ENCODE measurements around the gene PCSK6.

Gene PCSK6

DNA sequence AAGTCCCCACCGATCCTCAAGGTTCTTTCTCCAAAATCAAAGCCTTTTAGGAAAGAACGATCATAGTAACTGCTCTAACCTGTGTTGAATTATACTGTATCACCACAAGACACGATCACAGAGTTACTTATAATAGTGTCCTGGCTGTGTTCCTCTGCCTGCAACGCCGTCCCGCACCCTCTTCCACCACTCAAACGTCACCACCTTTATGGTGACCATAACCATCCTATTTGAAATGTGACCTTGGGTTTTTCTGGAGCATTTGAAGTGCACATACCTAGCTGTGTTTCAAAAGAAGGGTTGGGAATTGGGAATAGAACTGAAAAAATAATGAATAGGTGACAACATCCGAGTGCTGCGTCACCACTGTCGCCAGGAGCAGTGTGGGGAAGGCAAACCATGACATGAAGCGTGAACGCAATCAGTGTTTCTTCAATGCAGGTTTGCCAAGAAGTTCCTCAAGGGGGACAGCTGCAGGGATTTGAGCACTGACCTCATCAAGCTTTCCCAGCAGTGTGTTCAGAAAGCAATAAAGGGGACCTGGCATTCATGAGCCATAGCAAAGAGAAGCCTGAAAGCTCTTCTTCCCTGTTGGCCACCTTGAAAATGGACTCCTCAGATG lies 211.5 kb downstream of the PCSK6 start:
- DNase-seq (ENCODE audit: low spot score) = no peak
- TF ChIP-seq, protein P1, sequence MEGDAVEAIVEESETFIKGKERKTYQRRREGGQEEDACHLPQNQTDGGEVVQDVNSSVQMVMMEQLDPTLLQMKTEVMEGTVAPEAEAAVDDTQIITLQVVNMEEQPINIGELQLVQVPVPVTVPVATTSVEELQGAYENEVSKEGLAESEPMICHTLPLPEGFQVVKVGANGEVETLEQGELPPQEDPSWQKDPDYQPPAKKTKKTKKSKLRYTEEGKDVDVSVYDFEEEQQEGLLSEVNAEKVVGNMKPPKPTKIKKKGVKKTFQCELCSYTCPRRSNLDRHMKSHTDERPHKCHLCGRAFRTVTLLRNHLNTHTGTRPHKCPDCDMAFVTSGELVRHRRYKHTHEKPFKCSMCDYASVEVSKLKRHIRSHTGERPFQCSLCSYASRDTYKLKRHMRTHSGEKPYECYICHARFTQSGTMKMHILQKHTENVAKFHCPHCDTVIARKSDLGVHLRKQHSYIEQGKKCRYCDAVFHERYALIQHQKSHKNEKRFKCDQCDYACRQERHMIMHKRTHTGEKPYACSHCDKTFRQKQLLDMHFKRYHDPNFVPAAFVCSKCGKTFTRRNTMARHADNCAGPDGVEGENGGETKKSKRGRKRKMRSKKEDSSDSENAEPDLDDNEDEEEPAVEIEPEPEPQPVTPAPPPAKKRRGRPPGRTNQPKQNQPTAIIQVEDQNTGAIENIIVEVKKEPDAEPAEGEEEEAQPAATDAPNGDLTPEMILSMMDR (IDR thresholded peaks at IDR 0.05; ENCODE audit: extremely low read depth, missing control alignments) = no peak

DNA sequence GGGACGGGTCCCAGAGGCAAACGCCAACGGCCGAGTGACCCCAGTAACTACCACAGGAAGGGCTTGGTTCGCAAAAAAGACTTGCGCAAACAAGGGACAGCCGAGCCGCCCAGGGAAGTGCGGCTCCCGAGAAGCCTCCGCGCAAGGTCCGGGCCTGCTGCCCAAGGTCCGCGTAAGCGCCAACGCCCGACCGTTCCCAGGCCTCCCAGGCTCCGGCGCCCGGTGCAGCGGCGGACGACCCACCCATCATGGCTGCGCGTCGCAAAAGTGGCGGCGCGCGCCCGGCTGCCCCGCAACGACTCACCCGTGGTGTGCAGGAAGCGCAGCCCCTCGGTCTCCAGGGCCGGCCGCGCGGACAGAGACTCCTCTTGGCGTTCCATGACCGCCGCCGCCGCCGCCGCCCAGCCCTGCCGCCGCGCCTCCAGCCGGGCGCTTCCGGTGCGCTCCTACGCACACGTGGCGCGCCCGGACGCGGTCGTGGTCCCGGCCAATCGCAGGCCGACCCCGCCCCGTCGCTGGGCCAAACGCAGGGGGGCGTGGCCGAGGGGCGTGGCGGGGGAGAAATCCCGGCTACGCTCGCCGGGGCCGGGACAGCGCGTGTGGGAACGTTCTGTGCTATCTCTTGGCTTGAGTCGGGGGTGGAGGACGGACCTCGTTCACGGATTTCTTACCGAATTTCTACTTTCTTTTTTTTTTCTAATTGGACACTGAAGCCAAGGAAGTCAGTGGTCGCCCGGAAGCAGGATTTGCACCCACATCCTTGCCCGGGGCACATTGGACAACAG lies 212.3 kb downstream of the PCSK6 start, which contains the start of gene SELENOS:
TSS of gene SELENOS (minus strand) at position 448 of the 785 bp plus-strand sequence. CDS start at position 380, 68 bp downstream.
- TF ChIP-seq, protein P1 (IDR thresholded peaks at IDR 0.05; ENCODE audit: extremely low read depth, missing control alignments) = no peak
- DNase-seq (ENCODE audit: low spot score) = peak; percentile 93

DNA sequence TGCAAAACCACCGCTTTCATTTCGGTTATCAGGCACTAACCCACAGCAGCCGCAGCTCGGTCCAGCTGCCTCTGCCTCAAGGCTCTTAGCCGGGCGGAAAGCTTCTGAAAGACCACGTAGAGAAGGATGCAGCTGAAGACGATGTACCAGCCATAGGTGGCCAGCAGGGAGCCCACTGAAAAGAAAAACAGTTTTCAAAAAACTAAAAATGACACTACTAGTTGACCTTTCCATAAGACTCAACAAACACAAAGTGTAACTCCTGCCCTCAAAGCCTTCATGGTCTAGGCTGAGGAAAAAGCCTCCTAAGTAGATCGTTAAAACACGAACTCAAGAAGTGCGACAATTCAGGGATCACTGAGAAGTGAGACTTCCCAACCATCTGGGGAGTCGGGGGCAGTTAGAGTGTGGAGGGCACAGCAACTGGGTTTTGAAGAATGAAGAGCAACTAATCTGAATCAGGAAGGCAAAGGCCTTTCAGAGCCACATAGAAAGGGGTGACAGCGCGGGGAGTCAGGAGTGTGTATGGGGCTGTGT lies 212.9 kb downstream of the PCSK6 start:
- TF ChIP-seq, protein P1 (IDR thresholded peaks at IDR 0.05; ENCODE audit: extremely low read depth, missing control alignments) = no peak

DNA sequence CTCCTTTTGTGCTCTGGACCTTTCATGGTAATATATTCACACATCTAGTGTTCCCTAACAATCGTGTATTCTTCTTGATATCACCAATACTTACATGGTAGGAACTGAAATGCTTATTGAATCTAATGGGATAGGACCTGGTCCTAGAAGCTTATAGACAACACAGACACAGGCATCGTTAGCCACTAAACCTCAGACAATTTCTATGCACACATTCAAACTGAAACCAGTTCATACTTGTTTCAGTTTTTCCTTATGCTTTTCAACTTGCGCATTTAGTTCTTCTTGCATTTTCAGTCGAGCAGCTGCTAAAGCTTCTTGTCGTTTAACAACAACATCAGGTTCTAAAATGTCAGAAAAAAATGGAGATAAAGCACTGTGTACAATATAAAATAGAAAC lies 214.5 kb downstream of the PCSK6 start:
- peak; percentile 61 for DNase-seq (ENCODE audit: low spot score)
- TF ChIP-seq, protein P1 (IDR thresholded peaks at IDR 0.05; ENCODE audit: extremely low read depth, missing control alignments) = no peak

More for the DNA sequence above, 212.9 kb downstream of the PCSK6 start:
- DNase-seq (ENCODE audit: low spot score) = peak; percentile 58

DNA sequence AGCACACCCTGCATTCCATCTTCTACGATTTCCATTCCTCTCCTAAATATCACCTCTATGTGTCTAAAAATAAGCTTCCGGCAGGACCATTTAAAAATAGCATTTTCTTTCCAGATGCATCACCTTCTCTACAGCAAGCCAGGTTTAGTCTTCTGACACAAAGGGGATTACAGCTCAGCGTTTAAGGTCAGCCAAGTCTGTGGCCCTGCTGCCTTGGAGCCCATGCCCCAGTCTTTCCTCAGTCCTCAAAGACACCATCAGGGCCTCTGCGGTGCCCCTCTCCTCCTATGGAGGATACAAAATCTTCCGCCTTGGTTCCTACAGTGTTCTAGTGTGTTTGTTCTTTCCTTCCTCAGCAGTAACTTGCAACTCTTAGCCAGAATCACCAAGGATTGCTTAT lies 216.0 kb downstream of the PCSK6 start:
- TF ChIP-seq, protein P1 (IDR thresholded peaks at IDR 0.05; ENCODE audit: extremely low read depth, missing control alignments) = no peak
- DNase-seq (ENCODE audit: low spot score) = no peak

DNA sequence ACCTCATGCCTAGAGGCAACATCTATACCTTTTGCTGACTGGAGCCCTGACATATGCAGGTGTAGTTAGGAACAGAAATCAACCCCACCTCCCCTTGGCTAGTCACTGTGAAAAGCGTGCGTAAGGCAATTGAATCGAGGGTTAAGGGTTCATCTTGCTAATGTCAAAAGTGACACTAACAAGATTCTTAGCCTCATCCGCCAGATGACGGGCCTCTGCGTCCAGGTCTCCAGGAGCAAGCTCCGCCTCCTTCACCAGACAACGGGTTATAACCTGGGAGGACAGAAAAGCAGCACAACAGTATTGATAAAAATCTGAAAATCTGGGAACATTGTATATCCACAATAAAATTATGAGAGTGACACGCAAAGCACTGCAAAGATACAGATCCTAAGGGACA lies 216.9 kb downstream of the PCSK6 start:
- no peak for DNase-seq (ENCODE audit: low spot score)
- TF ChIP-seq, protein P1 (IDR thresholded peaks at IDR 0.05; ENCODE audit: extremely low read depth, missing control alignments) = no peak

Measured in GM20000 (cell line).